Measurements from ENCODE around the gene FBLN1. TPM values are rescaled to one million over a fixed set of nuclear protein-coding genes. Genes with fewer than 3 reads are reported as not detected.
"Not testable (repeated sequence)": the region's sequence is repeated elsewhere in the genome, so short reads cannot be mapped to it uniquely, and the experiment has no call there.

FBLN1 gene
- total RNA-seq, 1 experiment from 2014 or later = 158 TPM

DNA sequence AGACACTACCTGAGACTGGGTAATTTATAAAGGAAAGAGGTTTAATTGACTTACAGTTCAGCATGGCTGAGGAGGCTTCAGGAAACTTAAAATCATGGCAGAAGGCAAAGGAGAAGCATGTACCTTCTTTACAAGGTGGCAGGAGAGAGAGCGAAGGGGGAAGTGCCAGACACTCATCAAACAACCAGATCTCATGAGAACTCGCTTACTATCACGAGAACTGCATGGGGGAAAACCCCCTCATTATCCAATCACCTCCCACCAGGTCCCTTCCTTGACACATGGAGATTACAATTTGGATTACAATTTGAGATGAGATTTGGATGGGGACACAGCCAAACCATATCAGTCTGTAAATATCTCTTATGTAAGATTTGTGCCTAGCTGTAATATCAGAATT is 118.0 kb downstream of the FBLN1 start:
- ChIA-PET CTCF (no interaction called here), POLR2A (ENCODE audit: unreplicated experiment) (no interaction called here)
- H3K79me2 ChIP-seq (ENCODE audit: low read depth) = peaks cover 11% of the 10 kb centered on the region
- peaks cover 35% of the 10 kb centered on the region for H3K36me3 ChIP-seq (ENCODE audit: low read depth)
- no TSS peak for BruUV-seq (replicated peaks)
- no peak overlapping the region for H3K4me2 ChIP-seq
- H3F3A ChIP-seq (ENCODE audit: insufficient read depth, low read depth) = peaks cover 19% of the 10 kb centered on the region
- intact Hi-C loops (cut with micrococcal nuclease; ENCODE audit: unreplicated experiment) = no loop called here
- H3K9me2 ChIP-seq (ENCODE audit: insufficient read depth) = no peaks in the 10 kb centered on the region
- peaks cover 54% of the 10 kb centered on the region for H3K9me3 ChIP-seq (ENCODE audit: insufficient read depth, low read depth)
- no peak overlapping the region for H3K4me3 ChIP-seq
- H2AFZ ChIP-seq = no peak overlapping the region
- H3K27me3 ChIP-seq (ENCODE audit: insufficient read depth, low read depth) = no peaks in the 10 kb centered on the region
- no peaks in the 10 kb centered on the region for H4K20me1 ChIP-seq (ENCODE audit: insufficient read depth)
- peaks cover 13% of the 10 kb centered on the region for H3K4me1 ChIP-seq (replicated peaks; ENCODE audit: insufficient read depth)
- TF ChIP-seq, protein P1, sequence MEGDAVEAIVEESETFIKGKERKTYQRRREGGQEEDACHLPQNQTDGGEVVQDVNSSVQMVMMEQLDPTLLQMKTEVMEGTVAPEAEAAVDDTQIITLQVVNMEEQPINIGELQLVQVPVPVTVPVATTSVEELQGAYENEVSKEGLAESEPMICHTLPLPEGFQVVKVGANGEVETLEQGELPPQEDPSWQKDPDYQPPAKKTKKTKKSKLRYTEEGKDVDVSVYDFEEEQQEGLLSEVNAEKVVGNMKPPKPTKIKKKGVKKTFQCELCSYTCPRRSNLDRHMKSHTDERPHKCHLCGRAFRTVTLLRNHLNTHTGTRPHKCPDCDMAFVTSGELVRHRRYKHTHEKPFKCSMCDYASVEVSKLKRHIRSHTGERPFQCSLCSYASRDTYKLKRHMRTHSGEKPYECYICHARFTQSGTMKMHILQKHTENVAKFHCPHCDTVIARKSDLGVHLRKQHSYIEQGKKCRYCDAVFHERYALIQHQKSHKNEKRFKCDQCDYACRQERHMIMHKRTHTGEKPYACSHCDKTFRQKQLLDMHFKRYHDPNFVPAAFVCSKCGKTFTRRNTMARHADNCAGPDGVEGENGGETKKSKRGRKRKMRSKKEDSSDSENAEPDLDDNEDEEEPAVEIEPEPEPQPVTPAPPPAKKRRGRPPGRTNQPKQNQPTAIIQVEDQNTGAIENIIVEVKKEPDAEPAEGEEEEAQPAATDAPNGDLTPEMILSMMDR (conservative IDR thresholded peaks at IDR 0.05) = no peak
- no peak for TF ChIP-seq EZH2 (IDR thresholded peaks at IDR 0.05; ENCODE audit: low read depth)
- DNase-seq = no peak
- H3K27ac ChIP-seq = no peak overlapping the region

DNA sequence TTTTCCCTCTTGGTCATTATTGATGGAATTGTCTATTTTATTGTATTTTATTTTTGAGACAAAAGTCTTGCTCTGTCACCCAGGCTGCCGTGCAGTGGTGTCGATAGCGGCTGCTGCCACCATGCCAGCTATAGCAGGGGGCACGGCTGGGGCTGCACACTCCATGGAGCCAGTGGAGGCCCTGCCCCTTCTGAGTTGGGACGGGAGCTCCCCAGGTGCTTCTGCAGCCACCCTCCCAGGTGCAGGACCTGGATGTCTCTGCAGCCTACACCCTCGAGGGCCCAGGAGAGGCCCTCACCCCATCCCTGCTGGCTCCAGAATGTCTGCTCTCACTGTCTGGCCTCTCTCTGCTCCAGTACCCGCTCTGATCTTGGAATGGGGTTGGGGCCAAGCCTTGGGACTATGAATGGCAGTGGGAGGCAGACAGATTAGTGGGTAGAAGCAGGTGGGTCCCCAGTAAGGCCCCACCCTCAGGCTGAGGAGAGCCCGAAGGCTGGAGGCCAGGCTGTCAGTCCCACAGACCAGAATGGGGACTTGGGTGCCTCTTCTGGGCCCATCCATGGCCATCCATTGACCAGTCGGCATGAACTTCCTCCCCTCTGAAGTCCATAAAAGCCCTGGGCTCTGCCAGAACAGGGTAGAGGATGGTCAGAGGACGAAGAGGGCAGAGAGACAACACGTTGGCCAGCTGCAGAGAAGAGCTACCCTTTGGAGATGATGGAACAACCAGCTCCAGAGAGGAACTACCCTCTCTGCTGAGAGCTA is 119.3 kb downstream of the FBLN1 start:
- H3K4me1 ChIP-seq (replicated peaks; ENCODE audit: insufficient read depth) = peaks cover 26% of the 10 kb centered on the region
- BruUV-seq (replicated peaks) = no TSS peak
- H3K4me2 ChIP-seq = no peak overlapping the region
- H3K9me3 ChIP-seq (ENCODE audit: insufficient read depth, low read depth) = peaks cover 60% of the 10 kb centered on the region
- ChIA-PET POLR2A (ENCODE audit: unreplicated experiment) (no interaction called here), CTCF (no interaction called here)
- H3K79me2 ChIP-seq (ENCODE audit: low read depth) = peaks cover 15% of the 10 kb centered on the region
- TF ChIP-seq, protein P1 (conservative IDR thresholded peaks at IDR 0.05) = no peak
- TF ChIP-seq EZH2 (IDR thresholded peaks at IDR 0.05; ENCODE audit: low read depth) = no peak
- H4K20me1 ChIP-seq (ENCODE audit: insufficient read depth) = no peaks in the 10 kb centered on the region
- no peak overlapping the region for H2AFZ ChIP-seq
- peaks cover 27% of the 10 kb centered on the region for H3F3A ChIP-seq (ENCODE audit: insufficient read depth, low read depth)
- no peak for DNase-seq
- intact Hi-C loops (cut with micrococcal nuclease; ENCODE audit: unreplicated experiment) = no loop called here
- no peak overlapping the region for H3K27ac ChIP-seq
- no peaks in the 10 kb centered on the region for H3K9me2 ChIP-seq (ENCODE audit: insufficient read depth)
- no peaks in the 10 kb centered on the region for H3K27me3 ChIP-seq (ENCODE audit: insufficient read depth, low read depth)
- H3K36me3 ChIP-seq (ENCODE audit: low read depth) = peaks cover 38% of the 10 kb centered on the region
- H3K4me3 ChIP-seq = no peak overlapping the region

DNA sequence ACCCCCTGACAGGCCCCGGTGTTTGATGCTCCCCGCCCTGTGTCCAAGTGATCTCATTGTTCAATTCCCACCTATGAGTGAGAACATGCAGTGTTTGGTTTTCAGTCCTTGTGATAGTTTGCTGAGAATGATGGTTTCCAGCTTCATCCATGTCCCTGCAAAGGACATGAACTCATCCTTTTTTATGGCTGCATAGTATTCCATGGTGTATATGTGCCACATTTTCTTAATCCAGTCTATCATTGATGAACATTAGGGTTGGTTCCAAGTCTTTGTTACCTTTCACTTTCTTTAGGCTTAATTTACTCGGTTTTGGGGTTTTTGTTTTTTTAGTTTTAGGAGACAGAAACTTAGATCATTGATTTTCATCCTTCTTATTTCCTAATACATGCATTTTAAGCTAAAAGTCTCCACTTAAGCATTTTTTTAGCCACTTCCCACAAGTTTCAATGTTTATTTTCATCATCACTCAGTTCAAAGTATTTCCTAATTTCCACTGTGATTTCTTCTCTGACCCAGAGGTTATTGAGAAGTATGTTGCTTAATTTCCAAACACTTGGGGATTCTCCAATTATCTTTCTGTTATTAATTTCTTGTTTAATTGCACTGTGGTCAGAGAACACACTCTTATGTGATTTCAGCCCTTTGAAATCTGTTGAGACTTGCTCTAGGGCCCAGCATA is 120.9 kb downstream of the FBLN1 start:
- DNase-seq; H3K9me2 ChIP-seq (ENCODE audit: insufficient read depth); intact Hi-C loops (cut with micrococcal nuclease; ENCODE audit: unreplicated experiment); BruUV-seq (replicated peaks); CTCF ChIA-PET; H3K27ac ChIP-seq; H3K27me3 ChIP-seq (ENCODE audit: insufficient read depth, low read depth); H3K4me2 ChIP-seq; H2AFZ ChIP-seq; H4K20me1 ChIP-seq (ENCODE audit: insufficient read depth); POLR2A ChIA-PET (ENCODE audit: unreplicated experiment): not testable (repeated sequence)
- Histone ChIP-seq H3K9me3 (ENCODE audit: insufficient read depth, low read depth) (peaks cover 57% of the 10 kb centered on the region), H3K36me3 (ENCODE audit: low read depth) (peaks cover 38% of the 10 kb centered on the region), H3K4me1 (replicated peaks; ENCODE audit: insufficient read depth) (peaks cover 32% of the 10 kb centered on the region), H3F3A (ENCODE audit: insufficient read depth, low read depth) (peaks cover 30% of the 10 kb centered on the region), H3K79me2 (ENCODE audit: low read depth) (peaks cover 15% of the 10 kb centered on the region), H3K4me3 (peak overlapping the region; percentile 50; the same call in 1 of the 2 replicates)

Data from PC-9 (cell line).